Measurements from ENCODE around the gene SMIM20. TPM values are rescaled to one million over a fixed set of nuclear protein-coding genes. Genes with fewer than 3 reads are reported as not detected.

The SMIM20 gene
- total and polyA plus RNA-seq, 9 of the 15 experiments (the other 6 are each of a cell fraction or from before 2014, with no cell fraction given) = 25.1 to 51.0 (median 38.9) TPM

DNA sequence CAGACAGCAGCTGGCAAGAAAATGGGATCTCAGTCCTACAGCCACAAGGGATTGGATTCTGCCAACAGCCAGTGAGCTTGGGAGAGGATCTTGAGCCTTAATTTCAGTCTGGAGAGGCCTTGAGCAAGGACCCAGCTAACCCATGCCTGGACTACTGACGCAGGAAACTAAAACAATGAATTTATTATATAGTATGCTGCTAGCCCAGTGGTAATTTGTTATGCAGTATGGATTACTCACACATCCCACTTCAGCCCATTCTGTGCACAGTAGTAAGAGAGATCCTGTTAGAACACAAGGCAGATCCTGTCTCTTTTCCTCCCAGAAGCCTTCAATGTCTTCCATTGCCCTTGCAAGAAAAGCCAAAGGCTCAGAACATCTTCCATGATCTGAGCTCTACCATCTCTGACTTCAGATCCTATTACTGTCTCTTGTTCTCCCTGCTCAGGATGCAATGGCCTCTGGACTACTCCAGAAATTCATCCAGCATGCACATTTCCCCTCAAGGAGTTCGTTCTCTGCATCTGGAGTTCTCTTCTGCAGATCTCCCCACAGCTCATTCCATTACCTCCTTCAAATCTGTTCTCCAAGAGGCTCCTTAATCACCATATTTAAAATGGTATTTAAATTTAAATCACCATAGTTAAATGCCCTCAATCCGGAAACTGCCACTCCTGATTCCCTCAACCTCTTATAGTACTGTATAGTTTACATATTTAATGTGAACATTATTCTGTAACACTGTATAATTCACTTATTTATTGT is 27.6 kb downstream of the SMIM20 start:
- Histone ChIP-seq H3K4me3 (no peak overlapping the region), H3K27ac (ENCODE audit: extremely low read depth, low read depth, low read length) (no peak overlapping the region), H3K79me2 (ENCODE audit: control insufficient read depth, insufficient read depth, low read length) (no peaks in the 10 kb centered on the region), H4K20me1 (replicated peaks; ENCODE audit: control insufficient read depth, insufficient read depth, low read length) (no peaks in the 10 kb centered on the region), H3K9me1 (ENCODE audit: control insufficient read depth, insufficient read depth, low read length) (no peaks in the 10 kb centered on the region), H3K36me3 (ENCODE audit: control insufficient read depth, insufficient read depth, low read length) (no peaks in the 10 kb centered on the region), H3K27me3 (ENCODE audit: control insufficient read depth in 2 of 2, insufficient read depth in 2 of 2, low read length in 2 of 2) (peaks cover 3 to 15% of the 10 kb centered on the region in 2 experiments; a peak in 4 of 5 replicates), H3K9me3 (replicated peaks; ENCODE audit: control insufficient read depth, insufficient read depth, low read depth, low read length) (no peaks in the 10 kb centered on the region), H2AFZ (ENCODE audit: low read depth, low read length) (no peak overlapping the region), H3K9ac (ENCODE audit: insufficient read depth in 1 of 2, low read depth in 2 of 2, low read length in 2 of 2) (no peak overlapping the region), H3K4me2 (ENCODE audit: insufficient read depth, low read length) (no peak overlapping the region), H3K4me1 (replicated peaks in 1 of 2; ENCODE audit: control insufficient read depth in 2 of 2, insufficient read depth in 2 of 2, low read length in 2 of 2) (no peaks in the 10 kb centered on the region)
- in situ Hi-C loops (cut with MboI) = no loop called here
- ChIA-PET CTCF (ENCODE audit: low intra/inter-chr PET ratio) (no interaction called here), POLR2A (interaction anchor here (0.8 kb wide), 1 partner anchor 9 kb away, joined by 3 read pairs; no protein-coding TSS in a partner anchor)
- BruUV-seq (replicated peaks) = no TSS peak
- intact Hi-C loops (cut with micrococcal nuclease) = no loop called here
- no peak for ATAC-seq
- no peak for DNase-seq (ENCODE audit: extremely low read depth in 1 of 4, low spot score in 3 of 4)
- 0% methylated on average over 3 of the region's 3 CpGs for WGBS (ENCODE audit: insufficient coverage, low coverage, missing lambda C conversion rate)
- FAIRE-seq = no peak
- no peak for TF ChIP-seq CHD2 (IDR thresholded peaks at IDR 0.05; ENCODE audit: low read depth, low read length)
- no peak for TF ChIP-seq SIRT6 (IDR thresholded peaks at IDR 0.05; ENCODE audit: low read depth, low read length)
- no peak for TF ChIP-seq MECOM (CRISPR knock-in tag; IDR thresholded peaks at IDR 0.05)
- TF ChIP-seq SPI1 (IDR thresholded peaks at IDR 0.05; ENCODE audit: borderline replicate concordance, low read depth, low read length) = no peak
- TF ChIP-seq, protein P1, sequence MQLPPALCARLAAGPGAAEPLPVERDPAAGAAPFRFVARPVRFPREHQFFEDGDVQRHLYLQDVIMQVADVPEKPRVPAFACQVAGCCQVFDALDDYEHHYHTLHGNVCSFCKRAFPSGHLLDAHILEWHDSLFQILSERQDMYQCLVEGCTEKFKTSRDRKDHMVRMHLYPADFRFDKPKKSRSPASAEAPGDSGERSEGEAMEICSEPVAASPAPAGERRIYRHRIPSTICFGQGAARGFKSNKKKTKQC (CRISPR knock-in tag; IDR thresholded peaks at IDR 0.05) = no peak
- TF ChIP-seq, protein P2, sequence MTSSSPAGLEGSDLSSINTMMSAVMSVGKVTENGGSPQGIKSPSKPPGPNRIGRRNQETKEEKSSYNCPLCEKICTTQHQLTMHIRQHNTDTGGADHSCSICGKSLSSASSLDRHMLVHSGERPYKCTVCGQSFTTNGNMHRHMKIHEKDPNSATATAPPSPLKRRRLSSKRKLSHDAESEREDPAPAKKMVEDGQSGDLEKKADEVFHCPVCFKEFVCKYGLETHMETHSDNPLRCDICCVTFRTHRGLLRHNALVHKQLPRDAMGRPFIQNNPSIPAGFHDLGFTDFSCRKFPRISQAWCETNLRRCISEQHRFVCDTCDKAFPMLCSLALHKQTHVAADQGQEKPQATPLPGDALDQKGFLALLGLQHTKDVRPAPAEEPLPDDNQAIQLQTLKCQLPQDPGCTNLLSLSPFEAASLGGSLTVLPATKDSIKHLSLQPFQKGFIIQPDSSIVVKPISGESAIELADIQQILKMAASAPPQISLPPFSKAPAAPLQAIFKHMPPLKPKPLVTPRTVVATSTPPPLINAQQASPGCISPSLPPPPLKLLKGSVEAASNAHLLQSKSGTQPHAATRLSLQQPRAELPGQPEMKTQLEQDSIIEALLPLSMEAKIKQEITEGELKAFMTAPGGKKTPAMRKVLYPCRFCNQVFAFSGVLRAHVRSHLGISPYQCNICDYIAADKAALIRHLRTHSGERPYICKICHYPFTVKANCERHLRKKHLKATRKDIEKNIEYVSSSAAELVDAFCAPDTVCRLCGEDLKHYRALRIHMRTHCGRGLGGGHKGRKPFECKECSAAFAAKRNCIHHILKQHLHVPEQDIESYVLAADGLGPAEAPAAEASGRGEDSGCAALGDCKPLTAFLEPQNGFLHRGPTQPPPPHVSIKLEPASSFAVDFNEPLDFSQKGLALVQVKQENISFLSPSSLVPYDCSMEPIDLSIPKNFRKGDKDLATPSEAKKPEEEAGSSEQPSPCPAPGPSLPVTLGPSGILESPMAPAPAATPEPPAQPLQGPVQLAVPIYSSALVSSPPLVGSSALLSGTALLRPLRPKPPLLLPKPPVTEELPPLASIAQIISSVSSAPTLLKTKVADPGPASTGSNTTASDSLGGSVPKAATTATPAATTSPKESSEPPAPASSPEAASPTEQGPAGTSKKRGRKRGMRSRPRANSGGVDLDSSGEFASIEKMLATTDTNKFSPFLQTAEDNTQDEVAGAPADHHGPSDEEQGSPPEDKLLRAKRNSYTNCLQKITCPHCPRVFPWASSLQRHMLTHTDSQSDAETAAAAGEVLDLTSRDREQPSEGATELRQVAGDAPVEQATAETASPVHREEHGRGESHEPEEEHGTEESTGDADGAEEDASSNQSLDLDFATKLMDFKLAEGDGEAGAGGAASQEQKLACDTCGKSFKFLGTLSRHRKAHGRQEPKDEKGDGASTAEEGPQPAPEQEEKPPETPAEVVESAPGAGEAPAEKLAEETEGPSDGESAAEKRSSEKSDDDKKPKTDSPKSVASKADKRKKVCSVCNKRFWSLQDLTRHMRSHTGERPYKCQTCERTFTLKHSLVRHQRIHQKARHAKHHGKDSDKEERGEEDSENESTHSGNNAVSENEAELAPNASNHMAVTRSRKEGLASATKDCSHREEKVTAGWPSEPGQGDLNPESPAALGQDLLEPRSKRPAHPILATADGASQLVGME (CRISPR knock-in tag; IDR thresholded peaks at IDR 0.05) = no peak
- TF ChIP-seq, protein P3, sequence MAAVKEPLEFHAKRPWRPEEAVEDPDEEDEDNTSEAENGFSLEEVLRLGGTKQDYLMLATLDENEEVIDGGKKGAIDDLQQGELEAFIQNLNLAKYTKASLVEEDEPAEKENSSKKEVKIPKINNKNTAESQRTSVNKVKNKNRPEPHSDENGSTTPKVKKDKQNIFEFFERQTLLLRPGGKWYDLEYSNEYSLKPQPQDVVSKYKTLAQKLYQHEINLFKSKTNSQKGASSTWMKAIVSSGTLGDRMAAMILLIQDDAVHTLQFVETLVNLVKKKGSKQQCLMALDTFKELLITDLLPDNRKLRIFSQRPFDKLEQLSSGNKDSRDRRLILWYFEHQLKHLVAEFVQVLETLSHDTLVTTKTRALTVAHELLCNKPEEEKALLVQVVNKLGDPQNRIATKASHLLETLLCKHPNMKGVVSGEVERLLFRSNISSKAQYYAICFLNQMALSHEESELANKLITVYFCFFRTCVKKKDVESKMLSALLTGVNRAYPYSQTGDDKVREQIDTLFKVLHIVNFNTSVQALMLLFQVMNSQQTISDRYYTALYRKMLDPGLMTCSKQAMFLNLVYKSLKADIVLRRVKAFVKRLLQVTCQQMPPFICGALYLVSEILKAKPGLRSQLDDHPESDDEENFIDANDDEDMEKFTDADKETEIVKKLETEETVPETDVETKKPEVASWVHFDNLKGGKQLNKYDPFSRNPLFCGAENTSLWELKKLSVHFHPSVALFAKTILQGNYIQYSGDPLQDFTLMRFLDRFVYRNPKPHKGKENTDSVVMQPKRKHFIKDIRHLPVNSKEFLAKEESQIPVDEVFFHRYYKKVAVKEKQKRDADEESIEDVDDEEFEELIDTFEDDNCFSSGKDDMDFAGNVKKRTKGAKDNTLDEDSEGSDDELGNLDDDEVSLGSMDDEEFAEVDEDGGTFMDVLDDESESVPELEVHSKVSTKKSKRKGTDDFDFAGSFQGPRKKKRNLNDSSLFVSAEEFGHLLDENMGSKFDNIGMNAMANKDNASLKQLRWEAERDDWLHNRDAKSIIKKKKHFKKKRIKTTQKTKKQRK (IDR thresholded peaks at IDR 0.05; ENCODE audit: borderline replicate concordance, low read depth, low read length) = no peak
- TF ChIP-seq BRD4 (IDR thresholded peaks at IDR 0.05) = no peak
- no peak for TF ChIP-seq MCM3 (IDR thresholded peaks at IDR 0.05)
- TF ChIP-seq, protein P4, sequence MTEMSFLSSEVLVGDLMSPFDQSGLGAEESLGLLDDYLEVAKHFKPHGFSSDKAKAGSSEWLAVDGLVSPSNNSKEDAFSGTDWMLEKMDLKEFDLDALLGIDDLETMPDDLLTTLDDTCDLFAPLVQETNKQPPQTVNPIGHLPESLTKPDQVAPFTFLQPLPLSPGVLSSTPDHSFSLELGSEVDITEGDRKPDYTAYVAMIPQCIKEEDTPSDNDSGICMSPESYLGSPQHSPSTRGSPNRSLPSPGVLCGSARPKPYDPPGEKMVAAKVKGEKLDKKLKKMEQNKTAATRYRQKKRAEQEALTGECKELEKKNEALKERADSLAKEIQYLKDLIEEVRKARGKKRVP (CRISPR knock-in tag; IDR thresholded peaks at IDR 0.05) = no peak
